D721Med (cell line): Measurements from ENCODE around the gene MRPL46.

Experiments
- DNase-seq: peaks from one replicate; pipeline ENCODE4 v3.0.0; 2011; ENCODE audit warnings: low spot score; ENCODE audit not compliant: insufficient read length
- FAIRE-seq: peaks from 2 replicates; lab custom pipeline; 2011; peaks lifted over from hg19 to GRCh38; lab: Jason Lieb, UNC
- TF ChIP-seq, protein P1 (sequence below): IDR thresholded peaks from 2 replicates; pipeline ENCODE4 v1.5.1; 2012; ENCODE audit warnings: mild to moderate bottlenecking, control low read depth; ENCODE audit not compliant: insufficient read depth; ENCODE audit errors: missing control alignments

Gene MRPL46

DNA sequence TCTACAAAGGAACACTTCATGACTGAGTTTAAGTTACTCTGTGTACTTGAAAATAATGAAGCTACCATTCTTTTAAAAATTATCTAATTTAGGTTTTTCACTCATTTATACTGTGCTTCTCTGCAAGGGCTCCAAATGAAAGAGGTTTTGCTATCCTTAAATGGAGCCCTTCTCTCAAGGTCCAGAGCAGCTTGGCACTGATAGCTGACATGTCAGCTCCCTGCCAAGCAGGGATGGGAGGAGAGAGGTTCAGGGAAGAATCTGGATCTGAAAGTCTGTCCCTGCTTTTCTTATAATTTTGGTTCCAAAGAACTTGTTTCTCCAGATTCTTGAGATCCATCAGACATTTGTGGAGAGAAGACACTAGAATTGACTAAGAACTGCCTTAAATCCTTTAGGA lies 39.4 kb upstream of the MRPL46 start:
- FAIRE-seq (no peak), DNase-seq (no peak)
- TF ChIP-seq, protein P1, sequence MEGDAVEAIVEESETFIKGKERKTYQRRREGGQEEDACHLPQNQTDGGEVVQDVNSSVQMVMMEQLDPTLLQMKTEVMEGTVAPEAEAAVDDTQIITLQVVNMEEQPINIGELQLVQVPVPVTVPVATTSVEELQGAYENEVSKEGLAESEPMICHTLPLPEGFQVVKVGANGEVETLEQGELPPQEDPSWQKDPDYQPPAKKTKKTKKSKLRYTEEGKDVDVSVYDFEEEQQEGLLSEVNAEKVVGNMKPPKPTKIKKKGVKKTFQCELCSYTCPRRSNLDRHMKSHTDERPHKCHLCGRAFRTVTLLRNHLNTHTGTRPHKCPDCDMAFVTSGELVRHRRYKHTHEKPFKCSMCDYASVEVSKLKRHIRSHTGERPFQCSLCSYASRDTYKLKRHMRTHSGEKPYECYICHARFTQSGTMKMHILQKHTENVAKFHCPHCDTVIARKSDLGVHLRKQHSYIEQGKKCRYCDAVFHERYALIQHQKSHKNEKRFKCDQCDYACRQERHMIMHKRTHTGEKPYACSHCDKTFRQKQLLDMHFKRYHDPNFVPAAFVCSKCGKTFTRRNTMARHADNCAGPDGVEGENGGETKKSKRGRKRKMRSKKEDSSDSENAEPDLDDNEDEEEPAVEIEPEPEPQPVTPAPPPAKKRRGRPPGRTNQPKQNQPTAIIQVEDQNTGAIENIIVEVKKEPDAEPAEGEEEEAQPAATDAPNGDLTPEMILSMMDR: no peak

DNA sequence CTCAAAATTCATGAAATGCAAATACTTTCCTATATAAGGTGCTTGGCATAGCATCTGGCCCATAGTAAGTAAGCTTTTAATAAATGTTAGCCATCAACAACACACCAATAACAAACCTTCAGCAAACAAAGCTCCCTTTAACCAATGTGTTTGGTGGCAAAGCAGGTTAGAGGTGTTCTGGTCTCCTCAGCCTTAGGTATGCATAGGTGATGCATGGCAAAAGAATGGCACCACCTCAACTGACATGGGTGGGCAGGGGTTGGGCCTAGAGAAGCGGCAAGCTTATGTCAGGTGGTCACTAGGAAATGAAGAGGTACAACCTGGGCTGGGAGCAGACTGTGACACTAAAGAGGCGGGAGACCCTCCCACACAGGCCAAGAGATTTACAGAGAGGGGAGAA lies 38.5 kb upstream of the MRPL46 start:
- no peak for DNase-seq
- no peak for FAIRE-seq
- TF ChIP-seq, protein P1: no peak

DNA sequence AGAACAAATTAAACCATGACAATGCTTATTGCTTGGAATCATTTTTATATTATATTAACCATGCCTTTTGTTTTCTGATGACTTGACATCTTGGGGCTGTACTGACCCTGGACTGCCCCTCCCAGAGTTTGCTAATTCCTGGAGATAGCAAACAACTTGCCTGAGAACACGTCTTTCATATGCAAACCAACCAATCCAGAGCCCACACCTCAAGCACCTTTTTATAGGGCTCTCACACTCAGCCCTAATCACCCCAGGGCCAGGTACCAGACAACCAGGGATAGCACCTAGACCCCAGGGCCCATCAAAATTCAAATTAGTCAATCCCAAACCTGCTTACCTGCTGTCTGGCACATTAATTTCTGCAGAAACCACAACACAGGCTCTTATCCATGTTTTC lies 37.3 kb upstream of the MRPL46 start:
- no peak for DNase-seq
- TF ChIP-seq, protein P1: no peak
- no peak for FAIRE-seq

DNA sequence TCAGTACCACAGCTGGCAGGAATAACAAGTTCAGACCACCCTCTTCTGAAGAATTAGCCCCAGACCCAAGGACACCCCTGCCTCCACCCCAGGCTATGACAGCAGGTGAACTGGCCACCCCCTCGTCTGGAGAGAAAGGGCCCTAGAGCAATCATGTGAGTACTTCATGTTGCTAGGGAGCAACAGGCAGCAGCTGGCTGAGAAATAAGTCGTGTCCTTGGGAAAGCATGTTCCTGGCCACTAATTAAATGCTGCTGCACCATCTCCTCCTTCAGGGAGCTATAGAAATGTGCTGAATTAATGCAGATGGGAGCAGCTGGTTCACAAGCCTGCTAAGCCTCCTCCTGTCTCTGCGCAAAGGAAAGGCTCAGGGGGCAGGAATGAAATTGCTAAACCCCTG lies 31.8 kb upstream of the MRPL46 start:
- DNase-seq (peak; percentile 41), FAIRE-seq (no peak)
- TF ChIP-seq, protein P1: no peak

DNA sequence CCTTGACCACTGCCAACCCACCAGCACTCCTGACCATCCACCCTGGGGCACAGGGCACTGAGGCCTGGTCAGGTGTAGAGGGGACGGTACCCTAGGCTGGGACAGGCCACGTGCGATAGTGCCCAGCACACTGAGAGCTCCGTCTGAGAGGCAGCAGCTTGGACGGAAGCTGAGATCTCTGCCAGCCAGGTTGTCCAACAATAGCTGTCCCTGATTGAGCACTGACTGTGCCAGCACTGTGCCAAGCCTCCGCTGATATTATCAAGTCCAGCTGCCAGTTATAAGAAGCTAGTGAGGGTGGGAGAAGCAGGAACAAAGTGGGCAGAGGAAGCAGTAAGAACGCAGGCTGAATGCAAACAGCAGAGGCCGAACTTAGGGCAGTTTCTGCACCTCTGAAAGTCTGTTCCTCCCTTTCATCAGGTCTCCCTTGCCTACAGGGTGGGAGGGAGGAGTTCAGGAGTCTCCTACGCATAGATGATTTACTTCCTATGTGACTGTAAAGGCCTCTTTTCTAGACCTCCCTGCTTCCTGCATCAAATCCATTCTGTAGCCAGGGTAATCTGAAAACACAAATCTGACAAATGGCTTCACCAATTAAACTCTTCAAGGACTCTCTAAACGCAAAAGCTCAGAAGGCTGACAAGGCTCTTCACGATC lies 30.0 kb upstream of the MRPL46 start:
- FAIRE-seq (no peak), DNase-seq (no peak)
- TF ChIP-seq, protein P1: no peak

DNA sequence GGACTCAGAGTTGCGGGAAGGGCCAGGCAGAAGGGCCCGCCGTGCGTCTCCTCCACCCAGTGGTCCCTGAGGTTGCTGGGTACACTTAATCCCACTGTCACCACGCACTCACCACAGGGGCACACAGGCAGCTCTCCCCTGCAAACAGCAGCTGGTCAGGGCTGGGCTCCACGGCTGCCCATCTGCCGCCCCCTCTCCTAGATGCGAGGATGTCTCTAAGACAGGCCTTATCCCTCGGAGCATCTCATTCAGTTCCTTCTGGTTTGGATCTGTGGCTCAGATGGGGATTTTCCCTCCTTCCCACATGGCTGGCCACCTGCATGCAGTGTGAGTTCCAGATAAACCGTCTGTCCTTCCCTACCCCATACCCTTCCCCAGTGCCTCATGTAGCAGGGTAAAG lies 26.7 kb upstream of the MRPL46 start:
- TF ChIP-seq, protein P1: no peak
- FAIRE-seq: peak; percentile 51
- DNase-seq: peak; percentile 57

DNA sequence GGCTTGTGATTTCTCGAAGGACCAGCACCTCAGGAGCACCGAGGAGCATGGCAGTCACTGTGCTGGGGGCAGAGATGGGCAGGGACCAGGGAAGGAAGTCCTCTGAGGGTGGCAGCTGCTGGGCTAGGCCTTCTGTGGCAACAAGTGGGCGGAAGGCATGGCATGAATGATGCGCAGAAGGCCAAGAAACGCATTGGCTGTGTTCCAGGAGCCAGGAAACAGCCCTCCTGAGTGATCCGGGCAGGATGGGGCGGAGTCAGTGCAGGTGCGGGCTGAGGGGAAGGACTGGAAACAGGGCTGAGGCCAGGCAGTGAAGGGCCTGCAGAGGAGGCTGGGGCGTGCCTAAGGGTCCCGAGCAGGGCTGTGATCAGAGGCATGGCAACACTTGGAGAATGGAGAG lies 24.0 kb upstream of the MRPL46 start:
- DNase-seq (no peak), FAIRE-seq (no peak)
- TF ChIP-seq, protein P1: no peak
